CD4-positive, CD25-positive, alpha-beta regulatory T cell (primary cell): ENCODE results near the gene RNF123. TPM values are rescaled to one million over a fixed set of nuclear protein-coding genes. Genes with fewer than 3 reads are reported as not detected.
A peak's percentile ranks its signal among the peaks of the same experiment; 100 is the strongest.

Experiments
- ATAC-seq, 2 donors: fragments of 150-1000 bp; cut with Tn5 transposase; one replicate each; pipeline ENCODE4 v1.10.0; 2021; ENCODE audit warnings: low read depth in 2 of 2, moderate number of reproducible peaks in 2 of 2, moderate library complexity in 1 of 2
- DNase-seq, 3 donors: peaks; one replicate each; pipeline versions ENCODE4 v3.0.0 to v3.0.0-alpha.2; 2012 to 2022; ENCODE audit warnings: mixed read lengths in 1 of 3
- H3K27ac ChIP-seq: one replicate; pipeline ENCODE4 v1.7.0; 2013; ENCODE audit warnings: mild to moderate bottlenecking, low read length; ENCODE audit not compliant: insufficient read depth, poor library complexity, severe bottlenecking
- H3K27me3 ChIP-seq: one replicate; pipeline ENCODE4 v1.7.0; 2013; ENCODE audit warnings: low read length; ENCODE audit not compliant: control insufficient read depth, insufficient read depth
- H3K36me3 ChIP-seq: one replicate; pipeline ENCODE4 v1.7.0; 2013; ENCODE audit warnings: mild to moderate bottlenecking, low read length, moderate library complexity; ENCODE audit not compliant: control insufficient read depth, insufficient read depth
- H3K4me1 ChIP-seq: 2 replicates; pipeline ENCODE4 v1.7.0; 2013; ENCODE audit warnings: mild to moderate bottlenecking, low read length; ENCODE audit not compliant: insufficient read depth, control insufficient read depth, poor library complexity, severe bottlenecking
- H3K4me3 ChIP-seq: one replicate; pipeline ENCODE4 v1.7.0; 2013; ENCODE audit warnings: low read depth, mild to moderate bottlenecking, low read length, moderate library complexity
- H3K9me3 ChIP-seq, 2 experiments: 1 replicate in 1 of 2; 2 replicates in 1 of 2; pipeline ENCODE4 v1.7.0; 2013; ENCODE audit warnings: low read length in 2 of 2, mild to moderate bottlenecking in 1 of 2, moderate library complexity in 1 of 2; ENCODE audit not compliant: control insufficient read depth in 2 of 2
- H3K27ac Mint-ChIP-seq, 3 donors: one replicate each; pipeline ENCODE4 v1.8.0; 2020 to 2022; ENCODE audit warnings: mild to moderate bottlenecking in 3 of 3, mixed read lengths in 3 of 3, moderate library complexity in 2 of 3
- H3K27me3 Mint-ChIP-seq: one replicate; pipeline ENCODE4 v1.8.0; 2022; ENCODE audit warnings: mild to moderate bottlenecking, mixed read lengths
- H3K36me3 Mint-ChIP-seq: one replicate; pipeline ENCODE4 v1.8.0; 2020; ENCODE audit warnings: mixed read lengths
- H3K4me1 Mint-ChIP-seq, 4 donors: one replicate each; pipeline ENCODE4 v1.8.0; 2020 to 2022; ENCODE audit warnings: mixed read lengths in 4 of 4, mild to moderate bottlenecking in 1 of 4
- H3K4me3 Mint-ChIP-seq, 4 donors: one replicate each; pipeline ENCODE4 v1.8.0; 2020 to 2022; ENCODE audit warnings: mild to moderate bottlenecking in 4 of 4, mixed read lengths in 4 of 4, moderate library complexity in 3 of 4
- H3K9me3 Mint-ChIP-seq, 7 donors: one replicate each; pipeline ENCODE4 v1.8.0; 2020 to 2022; ENCODE audit warnings: mixed read lengths in 7 of 7, mild to moderate bottlenecking in 3 of 7, moderate library complexity in 2 of 7
- polyA plus RNA-seq, 4 donors: library from polyadenylated mRNA; unstranded; fragments of 300-500 nt; fragmentation: Illumina TruSeq; gene quantifications; one replicate each; pipeline ENCODE4 v1.2.3, GENCODE V29; 2021
- total RNA-seq: library from RNA; stranded (reverse); gene quantifications from one replicate; pipeline ENCODE4 v1.2.3, GENCODE V29; 2022

Gene RNF123
- total and polyA plus RNA-seq, 5 donors from 2014 or later = 9.8 to 47.1 (median 13.6) TPM

GRCh38 chr3:49732597-49732996 lies 43.2 kb downstream of the RNF123 start:
- peaks cover 59% of the 10 kb centered on the region for H3K36me3 ChIP-seq
- H3K27ac ChIP-seq = no peak overlapping the region
- Mint-ChIP-seq H3K27me3 (no peaks in the 10 kb centered on the region), H3K4me3 (no peak overlapping the region), H3K9me3 (no peaks in the 10 kb centered on the region), H3K4me1 (peaks cover 0 to 4% (median 1%) of the 10 kb centered on the region in 4 donors), H3K36me3 (peaks cover 25% of the 10 kb centered on the region), H3K27ac (no peak overlapping the region)
- H3K4me3 ChIP-seq = no peak overlapping the region
- ATAC-seq (no peak), DNase-seq (no peak)
- H3K27me3 ChIP-seq = no peaks in the 10 kb centered on the region
- no peaks in the 10 kb centered on the region for H3K9me3 ChIP-seq
- no peaks in the 10 kb centered on the region for H3K4me1 ChIP-seq

- peaks cover 0 to 6% (median 2%) of the 10 kb centered on the region in 4 donors for H3K4me1 Mint-ChIP-seq
- Histone ChIP-seq H3K9me3 (no peaks in the 10 kb centered on the region), H3K27ac (no peak overlapping the region), H3K4me1 (no peaks in the 10 kb centered on the region), H3K4me3 (no peak overlapping the region), H3K27me3 (no peaks in the 10 kb centered on the region), H3K36me3 (peaks cover 60% of the 10 kb centered on the region)
- ATAC-seq (no peak), DNase-seq (no peak)
- no peaks in the 10 kb centered on the region for H3K27me3 Mint-ChIP-seq
- H3K9me3 Mint-ChIP-seq = no peaks in the 10 kb centered on the region
- H3K36me3 Mint-ChIP-seq = peaks cover 33% of the 10 kb centered on the region
- H3K4me3 Mint-ChIP-seq = no peak overlapping the region
- peak overlapping the region in 1 of 3 donors; percentile 69 for H3K27ac Mint-ChIP-seq
These were observed 44.2 kb downstream of the RNF123 start for GRCh38 chr3:49733551-49733950.

GRCh38 chr3:49734752-49735151 lies 45.4 kb downstream of the RNF123 start:
- Histone ChIP-seq H3K9me3 (no peaks in the 10 kb centered on the region), H3K4me3 (no peak overlapping the region), H3K27me3 (no peaks in the 10 kb centered on the region), H3K36me3 (peaks cover 63% of the 10 kb centered on the region), H3K4me1 (no peaks in the 10 kb centered on the region), H3K27ac (no peak overlapping the region)
- Mint-ChIP-seq H3K27me3 (no peaks in the 10 kb centered on the region), H3K4me1 (peaks cover 0 to 9% (median 6%) of the 10 kb centered on the region in 4 donors), H3K4me3 (no peak overlapping the region), H3K27ac (no peak overlapping the region), H3K36me3 (peaks cover 36% of the 10 kb centered on the region), H3K9me3 (no peaks in the 10 kb centered on the region)
- no peak for DNase-seq
- no peak for ATAC-seq

- peaks cover 49% of the 10 kb centered on the region for H3K36me3 ChIP-seq
- no peak for DNase-seq
- Mint-ChIP-seq H3K9me3 (peaks cover 0 to 1% (median 0%) of the 10 kb centered on the region in 7 donors), H3K4me1 (peaks cover 3 to 9% (median 8%) of the 10 kb centered on the region in 4 donors), H3K4me3 (no peak overlapping the region), H3K27me3 (no peaks in the 10 kb centered on the region), H3K36me3 (peaks cover 24% of the 10 kb centered on the region), H3K27ac (peak overlapping the region; percentile 5 to 82 (median 56))
- no peak overlapping the region for H3K27ac ChIP-seq
- no peak overlapping the region for H3K4me3 ChIP-seq
- H3K27me3 ChIP-seq = no peaks in the 10 kb centered on the region
- H3K9me3 ChIP-seq = no peaks in the 10 kb centered on the region
- no peaks in the 10 kb centered on the region for H3K4me1 ChIP-seq
- no peak for ATAC-seq
These were observed 48.8 kb downstream of the RNF123 start for GRCh38 chr3:49738067-49738713.

GRCh38 chr3:49740427-49740826 lies 51.1 kb downstream of the RNF123 start:
- Histone ChIP-seq H3K4me1 (no peaks in the 10 kb centered on the region), H3K27me3 (no peaks in the 10 kb centered on the region), H3K36me3 (peaks cover 36% of the 10 kb centered on the region), H3K9me3 (no peaks in the 10 kb centered on the region), H3K27ac (no peak overlapping the region), H3K4me3 (no peak overlapping the region)
- H3K36me3 Mint-ChIP-seq = peaks cover 26% of the 10 kb centered on the region
- H3K4me1 Mint-ChIP-seq = peaks cover 5 to 17% (median 11%) of the 10 kb centered on the region in 4 donors
- H3K27ac Mint-ChIP-seq = peak overlapping the region in 1 of 3 donors; percentile 65
- H3K9me3 Mint-ChIP-seq = peaks cover 0 to 2% (median 0%) of the 10 kb centered on the region in 7 donors
- no peaks in the 10 kb centered on the region for H3K27me3 Mint-ChIP-seq
- H3K4me3 Mint-ChIP-seq = no peak overlapping the region
- no peak for DNase-seq
- no peak for ATAC-seq

- H3K27ac Mint-ChIP-seq = no peak overlapping the region
- peaks cover 19% of the 10 kb centered on the region for H3K36me3 Mint-ChIP-seq
- no peak for ATAC-seq
- H3K27ac ChIP-seq = no peak overlapping the region
- H3K9me3 ChIP-seq = no peaks in the 10 kb centered on the region
- H3K9me3 Mint-ChIP-seq = peaks cover 0 to 2% (median 0%) of the 10 kb centered on the region in 7 donors
- no peak for DNase-seq
- H3K4me1 ChIP-seq = no peaks in the 10 kb centered on the region
- H3K4me1 Mint-ChIP-seq = peaks cover 0 to 17% (median 13%) of the 10 kb centered on the region in 4 donors
- H3K27me3 ChIP-seq = no peaks in the 10 kb centered on the region
- no peak overlapping the region for H3K4me3 Mint-ChIP-seq
- peaks cover 35% of the 10 kb centered on the region for H3K36me3 ChIP-seq
- H3K4me3 ChIP-seq = no peak overlapping the region
- no peaks in the 10 kb centered on the region for H3K27me3 Mint-ChIP-seq
These were observed 56.6 kb downstream of the RNF123 start for GRCh38 chr3:49745986-49746385.

GRCh38 chr3:49747792-49748480 lies 58.6 kb downstream of the RNF123 start:
- DNase-seq (no peak), ATAC-seq (no peak)
- Mint-ChIP-seq H3K9me3 (peaks cover 0 to 2% (median 0%) of the 10 kb centered on the region in 7 donors), H3K4me3 (no peak overlapping the region), H3K4me1 (peaks cover 4 to 22% (median 13%) of the 10 kb centered on the region in 4 donors), H3K36me3 (peaks cover 20% of the 10 kb centered on the region), H3K27me3 (no peaks in the 10 kb centered on the region), H3K27ac (no peak overlapping the region)
- Histone ChIP-seq H3K9me3 (no peaks in the 10 kb centered on the region), H3K36me3 (peaks cover 31% of the 10 kb centered on the region), H3K4me3 (no peak overlapping the region), H3K27me3 (no peaks in the 10 kb centered on the region), H3K4me1 (no peaks in the 10 kb centered on the region), H3K27ac (no peak overlapping the region)
